Measurements from ENCODE around the gene SLC9A9. TPM values are rescaled to one million over a fixed set of nuclear protein-coding genes. Genes with fewer than 3 reads are reported as not detected.
"Not testable (repeated sequence)": the region's sequence is repeated elsewhere in the genome, so short reads cannot be mapped to it uniquely, and the experiment has no call there.

SLC9A9 gene
- total RNA-seq, 4 donors from 2014 or later: 7.8 to 19.6 (median 13.4) TPM

DNA sequence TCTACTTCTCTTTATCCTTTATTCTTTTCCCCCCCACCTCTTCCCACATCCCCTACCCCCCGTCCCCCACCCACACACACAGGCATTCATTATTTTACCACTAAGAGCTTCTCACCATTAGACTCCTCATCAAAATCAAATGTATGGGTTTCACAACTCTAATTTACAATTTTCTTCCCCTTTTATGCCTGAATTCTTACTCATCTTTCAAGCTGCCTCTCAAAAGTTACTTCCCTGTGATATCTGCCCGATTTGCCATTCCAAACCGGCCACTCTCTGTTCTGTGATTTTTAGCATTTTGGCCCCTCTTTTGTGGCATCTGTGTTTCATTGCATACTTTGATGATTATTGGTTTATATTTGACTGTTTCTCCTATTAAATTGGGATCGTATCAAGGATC, 42.2 kb downstream of the SLC9A9 start:
- intact Hi-C loops (cut with DNase I): no loop called here
- TF ChIP-seq POLR2A (IDR thresholded peaks at IDR 0.05): no peak
- TF ChIP-seq, protein P1, sequence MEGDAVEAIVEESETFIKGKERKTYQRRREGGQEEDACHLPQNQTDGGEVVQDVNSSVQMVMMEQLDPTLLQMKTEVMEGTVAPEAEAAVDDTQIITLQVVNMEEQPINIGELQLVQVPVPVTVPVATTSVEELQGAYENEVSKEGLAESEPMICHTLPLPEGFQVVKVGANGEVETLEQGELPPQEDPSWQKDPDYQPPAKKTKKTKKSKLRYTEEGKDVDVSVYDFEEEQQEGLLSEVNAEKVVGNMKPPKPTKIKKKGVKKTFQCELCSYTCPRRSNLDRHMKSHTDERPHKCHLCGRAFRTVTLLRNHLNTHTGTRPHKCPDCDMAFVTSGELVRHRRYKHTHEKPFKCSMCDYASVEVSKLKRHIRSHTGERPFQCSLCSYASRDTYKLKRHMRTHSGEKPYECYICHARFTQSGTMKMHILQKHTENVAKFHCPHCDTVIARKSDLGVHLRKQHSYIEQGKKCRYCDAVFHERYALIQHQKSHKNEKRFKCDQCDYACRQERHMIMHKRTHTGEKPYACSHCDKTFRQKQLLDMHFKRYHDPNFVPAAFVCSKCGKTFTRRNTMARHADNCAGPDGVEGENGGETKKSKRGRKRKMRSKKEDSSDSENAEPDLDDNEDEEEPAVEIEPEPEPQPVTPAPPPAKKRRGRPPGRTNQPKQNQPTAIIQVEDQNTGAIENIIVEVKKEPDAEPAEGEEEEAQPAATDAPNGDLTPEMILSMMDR (IDR thresholded peaks at IDR 0.05): no peak
- Histone ChIP-seq H3K9me3 (no peaks in the 10 kb centered on the region), H3K4me3 (replicated peaks in 1 of 3) (no peak overlapping the region), H3K27ac (no peak overlapping the region), H3K27me3 (no peaks in the 10 kb centered on the region), H3K36me3 (no peaks in the 10 kb centered on the region), H3K4me1 (peaks cover 20 to 25% of the 10 kb centered on the region in 2 donors)
- WGBS, 2 donors: 89 to 91% methylated on average over 4 of the region's 4 CpGs
- no peak for DNase-seq

GRCh38 chr3:143805476-143805875, 42.8 kb downstream of the SLC9A9 start:
- H3K4me3 ChIP-seq (replicated peaks in 1 of 3); H3K36me3 ChIP-seq; H3K27ac ChIP-seq; H3K9me3 ChIP-seq; DNase-seq; H3K27me3 ChIP-seq; intact Hi-C loops (cut with DNase I): not testable (repeated sequence)
- peaks cover 15 to 19% of the 10 kb centered on the region in 2 donors for H3K4me1 ChIP-seq
- 94 to 97% methylated on average over 7 of the region's 7 CpGs for WGBS, 2 donors

DNA sequence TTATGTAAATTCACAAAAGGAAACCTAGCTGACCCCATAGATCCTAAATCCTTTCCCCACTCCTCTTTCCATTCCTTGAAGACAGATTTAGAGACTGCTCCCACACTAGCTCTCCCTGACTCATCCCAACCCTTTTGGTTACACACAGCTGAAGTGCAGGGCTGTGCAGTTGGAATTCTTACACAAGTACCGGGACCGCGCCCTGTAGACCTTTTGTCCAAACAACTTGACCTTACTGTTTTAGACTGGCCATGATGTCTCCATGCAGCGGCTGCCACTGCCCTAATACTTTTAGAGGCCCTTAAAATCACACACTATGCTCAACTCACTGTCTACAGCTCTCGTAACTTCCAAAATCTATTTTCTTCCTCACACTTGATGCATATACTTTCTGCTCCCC, 47.2 kb downstream of the SLC9A9 start:
- H3K4me1 ChIP-seq; H3K27me3 ChIP-seq; intact Hi-C loops (cut with DNase I); DNase-seq; H3K4me3 ChIP-seq (replicated peaks in 1 of 3); H3K36me3 ChIP-seq; H3K9me3 ChIP-seq; H3K27ac ChIP-seq: not testable (repeated sequence)
- WGBS, 2 donors: 81 to 83% methylated on average over 5 of the region's 5 CpGs

DNA sequence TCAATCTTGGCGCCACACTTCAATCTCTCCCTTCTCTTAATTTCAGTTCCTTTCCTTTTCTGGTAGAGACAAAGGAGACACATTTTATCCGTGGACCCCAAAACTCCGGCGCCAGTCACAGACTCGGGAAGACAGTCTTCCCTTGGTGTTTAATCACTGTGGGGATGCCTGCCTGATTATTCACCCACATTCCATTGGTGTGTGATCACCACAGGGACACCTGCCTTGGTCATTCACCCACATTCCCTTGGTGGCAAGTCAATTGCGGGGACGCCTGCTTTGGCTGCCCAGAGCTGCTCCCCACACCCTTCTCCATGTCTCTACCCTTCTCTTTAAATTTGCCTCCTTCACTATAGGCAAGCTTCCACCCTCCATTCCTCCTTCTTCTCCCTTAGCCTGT, 50.1 kb downstream of the SLC9A9 start:
- H3K4me3 ChIP-seq (replicated peaks in 1 of 3); H3K9me3 ChIP-seq; intact Hi-C loops (cut with DNase I); DNase-seq; H3K27me3 ChIP-seq; H3K27ac ChIP-seq; H3K36me3 ChIP-seq: not testable (repeated sequence)
- WGBS, 2 donors: 96 to 97% methylated on average over 7 of the region's 7 CpGs
- peaks cover 0 to 11% of the 10 kb centered on the region in 2 donors for H3K4me1 ChIP-seq

DNA sequence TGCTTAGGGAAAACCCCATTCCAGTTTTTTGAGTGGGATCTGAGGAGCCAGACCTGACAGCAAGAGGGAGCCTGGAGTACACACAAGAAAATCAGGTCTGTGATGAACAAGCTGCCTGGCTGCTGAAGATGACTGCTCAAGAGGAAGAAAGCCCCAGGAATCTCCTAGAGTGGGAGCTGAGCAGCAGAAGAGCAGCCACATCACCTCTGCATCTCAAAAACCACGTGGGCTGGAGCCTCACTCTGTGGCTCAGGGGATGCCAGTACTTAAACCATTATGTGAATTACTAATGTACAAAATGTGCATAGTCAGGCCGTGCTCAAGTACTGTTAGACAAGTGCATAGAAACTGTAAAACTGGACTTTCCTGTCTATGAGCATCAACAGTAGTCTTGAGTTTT, 52.4 kb downstream of the SLC9A9 start:
- intact Hi-C loops (cut with DNase I): no loop called here

GRCh38 chr3:143794793-143795462, 53.3 kb downstream of the SLC9A9 start:
- no peak overlapping the region for H3K27ac ChIP-seq
- intact Hi-C loops (cut with DNase I): no loop called here
- no peak overlapping the region for H3K4me3 ChIP-seq (replicated peaks in 1 of 3)
- H3K27me3 ChIP-seq: no peaks in the 10 kb centered on the region
- TF ChIP-seq, protein P1 (IDR thresholded peaks at IDR 0.05): no peak
- TF ChIP-seq POLR2A (IDR thresholded peaks at IDR 0.05): no peak
- 64 to 72% methylated on average over 6 of the region's 6 CpGs for WGBS, 2 donors
- DNase-seq: no peak
- H3K36me3 ChIP-seq: no peaks in the 10 kb centered on the region
- no peaks in the 10 kb centered on the region for H3K9me3 ChIP-seq
- peaks cover 0 to 11% of the 10 kb centered on the region in 2 donors for H3K4me1 ChIP-seq

More for the DNA sequence above, 52.4 kb downstream of the SLC9A9 start:
- TF ChIP-seq POLR2A (IDR thresholded peaks at IDR 0.05): no peak
- TF ChIP-seq, protein P1 (IDR thresholded peaks at IDR 0.05): no peak
- WGBS, 2 donors: 42 to 54% methylated on average over 2 of the region's 2 CpGs
- Histone ChIP-seq H3K9me3 (no peaks in the 10 kb centered on the region), H3K27me3 (no peaks in the 10 kb centered on the region), H3K4me1 (peaks cover 0 to 11% of the 10 kb centered on the region in 2 donors), H3K4me3 (replicated peaks in 1 of 3) (no peak overlapping the region), H3K27ac (no peak overlapping the region), H3K36me3 (no peaks in the 10 kb centered on the region)
- no peak for DNase-seq

Measured in thyroid gland (tissue), 4 donors.